H9 (cell line): ENCODE measurements around the gene CADM1. TPM values are rescaled to one million over a fixed set of nuclear protein-coding genes. Genes with fewer than 3 reads are reported as not detected.

Experiments used
- DNase-seq: peaks from one replicate; pipeline ENCODE4 v3.0.0-alpha.2; 2017
- H2AFZ ChIP-seq: one replicate; pipeline ENCODE4 v1.6.1; 2013; ENCODE audit warnings: mild to moderate bottlenecking, low read length, control low read depth, moderate library complexity
- H2AK5ac ChIP-seq: 2 replicates; pipeline ENCODE4 v1.6.1; 2013; ENCODE audit warnings: low read length, control low read depth, mixed read lengths; ENCODE audit not compliant: insufficient read length
- H2BK120ac ChIP-seq: one replicate; pipeline ENCODE4 v1.6.1; 2013; ENCODE audit warnings: low read depth, mild to moderate bottlenecking, low read length, control low read depth, inconsistent platforms; ENCODE audit not compliant: poor library complexity, severe bottlenecking
- H2BK12ac ChIP-seq: 2 replicates; pipeline ENCODE4 v1.6.1; 2013; ENCODE audit warnings: low read length, control low read depth, mixed read lengths, low read depth; ENCODE audit not compliant: insufficient read length
- H2BK15ac ChIP-seq: 2 replicates; pipeline ENCODE4 v1.6.1; 2013; ENCODE audit warnings: low read depth, low read length, control low read depth
- H2BK20ac ChIP-seq: one replicate; pipeline ENCODE4 v1.6.1; 2013; ENCODE audit warnings: low read depth, mild to moderate bottlenecking, low read length, control low read depth, inconsistent platforms; ENCODE audit not compliant: poor library complexity, severe bottlenecking
- H2BK5ac ChIP-seq: 2 replicates; pipeline ENCODE4 v1.6.1; 2013; ENCODE audit warnings: low read length, control low read depth, mixed read lengths; ENCODE audit not compliant: insufficient read length
- H3K14ac ChIP-seq: 2 replicates; pipeline ENCODE4 v1.6.1; 2013; ENCODE audit warnings: low read length, control low read depth; ENCODE audit not compliant: insufficient read depth
- H3K18ac ChIP-seq: 2 replicates; pipeline ENCODE4 v1.6.1; 2013; ENCODE audit warnings: low read depth, mild to moderate bottlenecking, mixed read lengths, low read length, control low read depth; ENCODE audit not compliant: insufficient read length
- H3K23ac ChIP-seq: 2 replicates; pipeline ENCODE4 v1.6.1; 2013; ENCODE audit warnings: low read length, control low read depth, mixed read lengths, low read depth; ENCODE audit not compliant: insufficient read length
- H3K23me2 ChIP-seq: 2 replicates; pipeline ENCODE4 v1.6.1; 2013; ENCODE audit warnings: low read depth, mild to moderate bottlenecking, mixed read lengths, low read length, control low read depth; ENCODE audit not compliant: insufficient read length, poor library complexity, severe bottlenecking
- H3K27ac ChIP-seq: 2 replicates; pipeline ENCODE4 v1.5.1; 2013; ENCODE audit warnings: low read length, control low read depth, mixed read lengths, low read depth; ENCODE audit not compliant: insufficient read length
- H3K27me3 ChIP-seq: 2 replicates; pipeline ENCODE4 v1.6.1; 2013; ENCODE audit warnings: low read length, control low read depth, inconsistent platforms; ENCODE audit not compliant: insufficient read depth
- H3K4ac ChIP-seq: 2 replicates; pipeline ENCODE4 v1.6.1; 2013; ENCODE audit warnings: low read depth, mild to moderate bottlenecking, control low read depth, inconsistent platforms, low read length, moderate library complexity
- H3K4me1 ChIP-seq: 2 replicates; pipeline ENCODE4 v1.6.1; 2013; ENCODE audit warnings: low read length, control low read depth, inconsistent platforms; ENCODE audit not compliant: insufficient read depth
- H3K4me2 ChIP-seq: 2 replicates; pipeline ENCODE4 v1.6.1; 2013; ENCODE audit warnings: low read length, control low read depth, mixed read lengths; ENCODE audit not compliant: insufficient read length, insufficient read depth
- H3K56ac ChIP-seq: 2 replicates; pipeline ENCODE4 v1.6.1; 2013; ENCODE audit warnings: low read depth, mild to moderate bottlenecking, mixed read lengths, low read length, control low read depth; ENCODE audit not compliant: insufficient read length
- H3K79me1 ChIP-seq: 2 replicates; pipeline ENCODE4 v1.6.1; 2013; ENCODE audit warnings: low read depth, mild to moderate bottlenecking, moderate library complexity, low read length, control low read depth, inconsistent platforms; ENCODE audit not compliant: insufficient read depth, poor library complexity, severe bottlenecking
- H3K79me2 ChIP-seq: 2 replicates; pipeline ENCODE4 v1.6.1; 2013; ENCODE audit warnings: low read length, control low read depth, inconsistent platforms; ENCODE audit not compliant: insufficient read depth
- H3K9ac ChIP-seq: 2 replicates; pipeline ENCODE4 v1.6.1; 2013; ENCODE audit warnings: low read length, control low read depth, mixed read lengths; ENCODE audit not compliant: insufficient read length; ENCODE audit errors: extremely low read depth
- H3K9me3 ChIP-seq: one replicate; pipeline ENCODE4 v1.6.1; 2013; ENCODE audit warnings: low read depth, low read length, inconsistent platforms; ENCODE audit not compliant: control insufficient read depth
- H3T11ph ChIP-seq: one replicate; pipeline ENCODE4 v1.6.1; 2013; ENCODE audit warnings: mild to moderate bottlenecking, low read length, control low read depth, inconsistent platforms
- H4K20me1 ChIP-seq: one replicate; pipeline ENCODE4 v1.6.1; 2013; ENCODE audit not compliant: control insufficient read depth, insufficient read length, insufficient read depth
- H4K5ac ChIP-seq: 2 replicates; pipeline ENCODE4 v1.6.1; 2013; ENCODE audit warnings: low read depth, mild to moderate bottlenecking, mixed read lengths, low read length, control low read depth; ENCODE audit not compliant: insufficient read length
- H4K8ac ChIP-seq: replicated peaks from 2 replicates; pipeline ENCODE4 v1.6.1; 2013; ENCODE audit warnings: low read length, control low read depth, mixed read lengths, low read depth; ENCODE audit not compliant: insufficient read length
- H4K91ac ChIP-seq: 2 replicates; pipeline ENCODE4 v1.6.1; 2013; ENCODE audit warnings: low read depth, mild to moderate bottlenecking, moderate library complexity, mixed read lengths, low read length, control low read depth; ENCODE audit not compliant: insufficient read length
- H3K27ac Mint-ChIP-seq, 3 experiments: 2 replicates in 2 of 3; 3 replicates in 1 of 3; pipeline ENCODE4 v1.8.0; 2020 to 2021; ENCODE audit warnings: mixed read lengths in 3 of 3, mild to moderate bottlenecking in 1 of 3, moderate library complexity in 1 of 3
- H3K27me3 Mint-ChIP-seq: 2 replicates; pipeline ENCODE4 v1.8.0; 2021; ENCODE audit warnings: low read depth, mild to moderate bottlenecking, moderate library complexity, mixed read lengths
- H3K36me3 Mint-ChIP-seq, 3 experiments: 2 replicates in 2 of 3; 3 replicates in 1 of 3; pipeline ENCODE4 v1.8.0; 2020 to 2021; ENCODE audit warnings: low read depth in 3 of 3, mixed read lengths in 3 of 3; ENCODE audit not compliant: insufficient read depth in 1 of 3
- H3K4me1 Mint-ChIP-seq, 2 experiments: 2 replicates each; pipeline ENCODE4 v1.8.0; 2020; ENCODE audit warnings: mixed read lengths in 2 of 2
- H3K4me3 Mint-ChIP-seq, 2 experiments: 2 replicates in 1 of 2; 3 replicates in 1 of 2; pipeline ENCODE4 v1.8.0; 2020 to 2021; ENCODE audit warnings: mild to moderate bottlenecking in 2 of 2, mixed read lengths in 2 of 2, moderate library complexity in 1 of 2
- H3K9me3 Mint-ChIP-seq, 2 experiments: 2 replicates in 1 of 2; 3 replicates in 1 of 2; pipeline ENCODE4 v1.8.0; 2020; ENCODE audit warnings: mild to moderate bottlenecking in 2 of 2, mixed read lengths in 2 of 2, moderate library complexity in 1 of 2
- CTCF ChIP-seq: fragments of 200-600 bp; sonication (generic); conservative IDR thresholded peaks from 3 replicates; pipeline ENCODE4 v1.8.0; 2021; ENCODE audit warnings: antibody characterized with exemption, mild to moderate bottlenecking
- WGBS: extraction: QIAGEN DNeasy Blood & Tissue Kit; methylation state at CpG from one replicate; pipeline ENCODE4 v1.1.7; 2013; ENCODE audit warnings: missing lambda C conversion rate, low lambda C conversion rate, mixed read lengths; ENCODE audit not compliant: insufficient read length; ENCODE audit errors: extremely low coverage; 5-methylcytosine and 5-hydroxymethylcytosine counted together
- total RNA-seq: library from RNA; stranded (reverse); gene quantifications from 2 replicates; pipeline ENCODE4 v1.2.1, GENCODE V29; 2021

The CADM1 gene
- total RNA-seq, 1 experiment from 2014 or later, result 11.9 TPM

DNA sequence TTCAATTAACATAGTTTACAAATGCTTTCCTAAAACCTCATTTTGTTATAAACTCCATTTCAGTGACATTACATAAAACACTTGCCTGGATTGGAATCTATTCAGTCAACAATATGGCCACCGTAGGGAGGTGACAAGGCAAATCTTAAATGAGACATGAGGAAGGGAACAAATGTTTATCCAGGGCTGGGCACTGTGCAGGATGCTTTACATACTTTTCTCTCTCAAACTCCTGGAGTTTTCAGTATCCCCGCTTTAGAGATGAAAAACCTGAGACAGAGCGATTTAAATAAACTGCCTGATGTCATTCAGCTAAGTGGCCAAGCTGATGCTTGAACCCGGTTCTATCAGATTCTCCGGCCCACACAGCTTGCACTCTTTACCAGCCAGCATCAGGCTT is 259.9 kb downstream of the CADM1 start:
- no peaks in the 10 kb centered on the region for H3K79me2 ChIP-seq
- Mint-ChIP-seq H3K27me3 (no peaks in the 10 kb centered on the region), H3K36me3 (no peaks in the 10 kb centered on the region), H3K27ac (no peak overlapping the region), H3K4me3 (no peak overlapping the region), H3K9me3 (no peaks in the 10 kb centered on the region), H3K4me1 (peaks cover 5 to 14% of the 10 kb centered on the region in 2 experiments; a peak in 3 of 4 replicates)
- no peaks in the 10 kb centered on the region for H4K20me1 ChIP-seq
- H3K9me3 ChIP-seq, result no peaks in the 10 kb centered on the region
- H3K9ac ChIP-seq, result no peak overlapping the region
- no peak overlapping the region for H2AFZ ChIP-seq
- no peaks in the 10 kb centered on the region for H3K4me1 ChIP-seq
- H2BK12ac ChIP-seq, result no peak overlapping the region
- H3K4me2 ChIP-seq, result no peak overlapping the region
- no peak overlapping the region for H2BK15ac ChIP-seq
- H4K91ac ChIP-seq, result no peak overlapping the region
- no peak overlapping the region for H4K8ac ChIP-seq
- no peaks in the 10 kb centered on the region for H3K23me2 ChIP-seq
- H3K56ac ChIP-seq, result no peak overlapping the region
- no peak for TF ChIP-seq CTCF
- no peak overlapping the region for H3K27ac ChIP-seq
- no peak overlapping the region for H3T11ph ChIP-seq
- no peak overlapping the region for H2BK20ac ChIP-seq
- H3K23ac ChIP-seq, result no peak overlapping the region
- no peak overlapping the region for H4K5ac ChIP-seq
- H2AK5ac ChIP-seq, result no peak overlapping the region
- DNase-seq, result no peak
- no peak overlapping the region for H3K4ac ChIP-seq
- H3K79me1 ChIP-seq, result no peaks in the 10 kb centered on the region
- no peak overlapping the region for H3K18ac ChIP-seq
- H2BK120ac ChIP-seq, result no peak overlapping the region
- WGBS, result no CpG with 5 or more reads among the region's 5 CpGs
- no peaks in the 10 kb centered on the region for H3K27me3 ChIP-seq
- H2BK5ac ChIP-seq, result no peak overlapping the region
- no peak overlapping the region for H3K14ac ChIP-seq
